Transverse colon (tissue), 4 donors: ENCODE measurements around the gene DCLK3. TPM values are rescaled to one million over a fixed set of nuclear protein-coding genes. Genes with fewer than 3 reads are reported as not detected.

Experiments
- DNase-seq: peaks from one replicate; pipeline ENCODE4 v3.0.0-alpha.2; 2019
- H3K27ac ChIP-seq, 4 donors: fragments of 200-600 bp; sonication (generic); 2 replicates each; pipeline ENCODE4 v1.5.1; 2016 to 2018; ENCODE audit warnings: inconsistent platforms in 4 of 4
- H3K27me3 ChIP-seq: fragments of 200-600 bp; sonication (generic); 2 replicates; pipeline ENCODE4 v1.5.1; 2017; ENCODE audit warnings: inconsistent platforms
- H3K36me3 ChIP-seq, 4 donors: fragments of 200-600 bp; sonication (generic); 2 replicates each; pipeline ENCODE4 v1.5.1; 2017 to 2019; ENCODE audit warnings: inconsistent platforms in 4 of 4
- H3K4me1 ChIP-seq, 4 donors: fragments of 200-600 bp; sonication (generic); 2 replicates each; pipeline ENCODE4 v1.5.1; 2017 to 2020; ENCODE audit warnings: inconsistent platforms in 4 of 4
- H3K4me3 ChIP-seq, 4 donors: fragments of 200-600 bp; sonication (generic); 1 replicate in 1 of 4; 2 replicates in 3 of 4; pipeline versions ENCODE4 v1.5.1 to v1.6.1; 2017 to 2019; ENCODE audit warnings: inconsistent platforms in 4 of 4
- H3K9me3 ChIP-seq, 2 donors: fragments of 200-600 bp; sonication (generic); 2 replicates each; pipeline ENCODE4 v1.5.1; 2017 to 2019; ENCODE audit warnings: inconsistent platforms in 2 of 2
- CTCF ChIP-seq, 5 experiments: fragments of 200-600 bp in 3 of 5; fragments of 450-650 bp in 2 of 5; sonication (generic) in 3 of 5; IDR thresholded peaks; 1 replicate in 2 of 5; 2 replicates in 3 of 5; pipeline ENCODE4 v1.5.1; 2016 to 2017; ENCODE audit warnings: antibody characterized with exemption in 5 of 5, inconsistent platforms in 3 of 5, mild to moderate bottlenecking in 2 of 5, moderate library complexity in 1 of 5
- EP300 ChIP-seq: sonication (generic); formaldehyde crosslinking; IDR thresholded peaks from one replicate; pipeline ENCODE4 v1.6.1; 2017; ENCODE audit warnings: antibody characterized with exemption, low read depth
- POLR2A ChIP-seq: fragments of 450-650 bp; IDR thresholded peaks from one replicate; pipeline ENCODE4 v1.6.1; 2016; ENCODE audit warnings: antibody characterized with exemption, mild to moderate bottlenecking, moderate library complexity
- POLR2AphosphoS5 ChIP-seq, 3 donors: sonication (generic); formaldehyde crosslinking; IDR thresholded peaks; one replicate each; pipeline ENCODE4 v1.6.1; 2016; ENCODE audit warnings: antibody characterized with exemption in 3 of 3
- WGBS, 2 donors: methylation state at CpG; one replicate each; pipeline ENCODE4 v1.1.5; 2018; ENCODE audit warnings: low coverage in 1 of 2; 5-methylcytosine and 5-hydroxymethylcytosine counted together
- in situ Hi-C, 4 donors: fragments of 200-750 bp; cut with MboI; loops; one replicate each; pipeline versions ENCODE4 v1.15.0 to v1.15.1; 2017; ENCODE audit warnings: low sequenced_read_pairs in 3 of 4, low pct_ligation_motif_present in 1 of 4, low pct_unique_long_range_greater_than_20kb in 1 of 4
- intact Hi-C: fragments of 100-400 bp; cut with DNase I; formaldehyde crosslinking; loops from one replicate; pipeline ENCODE4 v1.15.1; 2023; ENCODE audit warnings: low total_unique reads
- total RNA-seq, 4 donors: library from RNA; depleted of rRNA; stranded (reverse); fragments of >200 nt; gene quantifications; one replicate each; pipeline ENCODE4 v1.1.0, GENCODE V29; 2016

DCLK3 gene
- total RNA-seq, 4 donors from 2014 or later: 0.14 TPM; not detected in 3

- DNase-seq: no peak
- H3K4me1 ChIP-seq: no peaks in the 10 kb centered on the region
- in situ Hi-C loops: loop anchor here in 1 of 4 donors (25.0 kb wide), 1 partner anchor 713 kb away; no protein-coding TSS in a partner anchor
- intact Hi-C loops: no loop called here
- H3K27ac ChIP-seq: no peak overlapping the region
- no peaks in the 10 kb centered on the region for H3K27me3 ChIP-seq
- 61 to 65% methylated on average over 6 to 11 of the region's 11 CpGs for WGBS, 2 donors
- H3K9me3 ChIP-seq: peaks cover 0 to 9% of the 10 kb centered on the region in 2 donors
- H3K36me3 ChIP-seq: no peaks in the 10 kb centered on the region
- TF ChIP-seq EP300 (no peak), POLR2AphosphoS5 (IDR thresholded peaks at IDR 0.05) (no peak), POLR2A (no peak), CTCF (IDR thresholded peaks at IDR 0.05) (no peak)
- H3K4me3 ChIP-seq: no peak overlapping the region
Observed at GRCh38 chr3:36674816-36675215, 89.5 kb downstream of the DCLK3 start.

GRCh38 chr3:36669764-36670163 lies 94.6 kb downstream of the DCLK3 start:
- TF ChIP-seq POLR2AphosphoS5 (IDR thresholded peaks at IDR 0.05): no peak
- no peak for TF ChIP-seq EP300
- no peak for TF ChIP-seq CTCF (IDR thresholded peaks at IDR 0.05)
- no peak for TF ChIP-seq POLR2A
- Histone ChIP-seq H3K4me1 (no peaks in the 10 kb centered on the region), H3K27me3 (no peaks in the 10 kb centered on the region), H3K9me3 (no peaks in the 10 kb centered on the region), H3K4me3 (no peak overlapping the region), H3K36me3 (no peaks in the 10 kb centered on the region), H3K27ac (no peak overlapping the region)
- intact Hi-C loops: no loop called here
- in situ Hi-C loops: no loop called here
- WGBS, 2 donors: 86% methylated on average over 3 of the region's 3 CpGs
- no peak for DNase-seq

- Histone ChIP-seq H3K27me3 (no peaks in the 10 kb centered on the region), H3K27ac (no peak overlapping the region), H3K4me3 (no peak overlapping the region), H3K36me3 (no peaks in the 10 kb centered on the region), H3K9me3 (no peaks in the 10 kb centered on the region), H3K4me1 (no peaks in the 10 kb centered on the region)
- 41 to 50% methylated on average over 1 to 2 of the region's 2 CpGs for WGBS, 2 donors
- no peak for TF ChIP-seq EP300
- no peak for TF ChIP-seq POLR2A
- TF ChIP-seq CTCF (IDR thresholded peaks at IDR 0.05): no peak
- TF ChIP-seq POLR2AphosphoS5 (IDR thresholded peaks at IDR 0.05): no peak
- intact Hi-C loops (no loop called here), in situ Hi-C loops (no loop called here)
- DNase-seq: no peak
Observed at GRCh38 chr3:36666166-36666565, 98.2 kb downstream of the DCLK3 start.

- intact Hi-C loops (no loop called here), in situ Hi-C loops (no loop called here)
- Histone ChIP-seq H3K36me3 (no peaks in the 10 kb centered on the region), H3K4me1 (no peaks in the 10 kb centered on the region), H3K27ac (no peak overlapping the region), H3K4me3 (no peak overlapping the region), H3K27me3 (no peaks in the 10 kb centered on the region), H3K9me3 (no peaks in the 10 kb centered on the region)
- TF ChIP-seq POLR2AphosphoS5 (IDR thresholded peaks at IDR 0.05): no peak
- no peak for TF ChIP-seq EP300
- TF ChIP-seq POLR2A: no peak
- TF ChIP-seq CTCF (IDR thresholded peaks at IDR 0.05): no peak
- no peak for DNase-seq
- WGBS, 2 donors: 69% methylated on average over 2 of the region's 2 CpGs
Observed at GRCh38 chr3:36663666-36664291, 100.6 kb downstream of the DCLK3 start.
